PC-3 (cell line): ENCODE measurements around the gene CHURC1.

Experiments used
- EZH2 ChIP-seq: fragments of 300-600 bp; sonication (generic); IDR thresholded peaks from one replicate; pipeline ENCODE4 v1.6.1; 2017; ENCODE audit warnings: antibody characterized with exemption, mild to moderate bottlenecking, low read length; ENCODE audit not compliant: unreplicated experiment
- EZH2phosphoT487 ChIP-seq: fragments of 300-600 bp; sonication (generic); IDR thresholded peaks from 2 replicates; pipeline ENCODE4 v1.6.1; 2018; ENCODE audit warnings: mild to moderate bottlenecking, antibody characterized with exemption, low read length, borderline replicate concordance
- TF ChIP-seq, protein P1 (sequence below): fragments of 300-600 bp; sonication (generic); conservative IDR thresholded peaks from 2 replicates; pipeline ENCODE4 v1.5.1; 2017; ENCODE audit warnings: antibody characterized with exemption, low read depth, mild to moderate bottlenecking, low read length

DNA sequence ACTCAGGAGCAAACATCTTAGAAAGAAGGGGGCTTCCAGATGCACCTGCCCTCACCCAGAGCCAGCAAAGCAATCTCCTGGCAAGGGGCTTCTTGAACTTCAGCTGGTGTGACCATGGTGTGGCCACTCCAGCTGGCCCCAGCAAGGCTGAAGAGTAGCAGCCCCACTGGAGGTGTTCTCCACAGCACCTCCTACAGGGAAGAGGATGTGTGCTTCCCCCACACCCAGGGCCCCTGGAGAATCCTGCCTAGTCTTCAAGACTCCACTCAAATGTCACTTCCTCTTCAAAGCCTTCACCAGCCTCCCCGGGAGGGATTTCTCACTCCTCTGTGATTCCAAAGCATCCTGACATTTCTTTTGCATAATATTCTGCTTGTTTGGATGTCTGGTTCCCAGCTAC is 49.4 kb downstream of the CHURC1 start:
- TF ChIP-seq, protein P1, sequence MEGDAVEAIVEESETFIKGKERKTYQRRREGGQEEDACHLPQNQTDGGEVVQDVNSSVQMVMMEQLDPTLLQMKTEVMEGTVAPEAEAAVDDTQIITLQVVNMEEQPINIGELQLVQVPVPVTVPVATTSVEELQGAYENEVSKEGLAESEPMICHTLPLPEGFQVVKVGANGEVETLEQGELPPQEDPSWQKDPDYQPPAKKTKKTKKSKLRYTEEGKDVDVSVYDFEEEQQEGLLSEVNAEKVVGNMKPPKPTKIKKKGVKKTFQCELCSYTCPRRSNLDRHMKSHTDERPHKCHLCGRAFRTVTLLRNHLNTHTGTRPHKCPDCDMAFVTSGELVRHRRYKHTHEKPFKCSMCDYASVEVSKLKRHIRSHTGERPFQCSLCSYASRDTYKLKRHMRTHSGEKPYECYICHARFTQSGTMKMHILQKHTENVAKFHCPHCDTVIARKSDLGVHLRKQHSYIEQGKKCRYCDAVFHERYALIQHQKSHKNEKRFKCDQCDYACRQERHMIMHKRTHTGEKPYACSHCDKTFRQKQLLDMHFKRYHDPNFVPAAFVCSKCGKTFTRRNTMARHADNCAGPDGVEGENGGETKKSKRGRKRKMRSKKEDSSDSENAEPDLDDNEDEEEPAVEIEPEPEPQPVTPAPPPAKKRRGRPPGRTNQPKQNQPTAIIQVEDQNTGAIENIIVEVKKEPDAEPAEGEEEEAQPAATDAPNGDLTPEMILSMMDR, result no peak; the same call in 1 of the 2 replicates
- TF ChIP-seq EZH2 (no peak), EZH2phosphoT487 (no peak)
